GM12875 (cell line): Measurements from ENCODE around the gene AKAP12.

Source experiments
- H3K4me3 ChIP-seq: one replicate; pipeline ENCODE4 v1.5.1; 2011; ENCODE audit warnings: low read depth, low read length, control low read depth
- CTCF ChIP-seq: IDR thresholded peaks from 2 replicates; pipeline ENCODE4 v1.5.1; 2011; ENCODE audit warnings: low read depth, mild to moderate bottlenecking, control low read depth, inconsistent platforms, low read length, moderate library complexity, borderline replicate concordance; ENCODE audit not compliant: insufficient read depth

The AKAP12 gene

GRCh38 chr6:151247490-151247889, 7.7 kb downstream of the AKAP12 start:
- no peak overlapping the region for H3K4me3 ChIP-seq
- TF ChIP-seq CTCF, result no peak

- TF ChIP-seq CTCF, result no peak
- H3K4me3 ChIP-seq, result no peak overlapping the region
Measured at GRCh38 chr6:151248295-151248694, 8.5 kb downstream of the AKAP12 start.

GRCh38 chr6:151252634-151253033, 12.9 kb downstream of the AKAP12 start:
- no peak overlapping the region for H3K4me3 ChIP-seq
- no peak for TF ChIP-seq CTCF

- no peak for TF ChIP-seq CTCF
- H3K4me3 ChIP-seq, result no peak overlapping the region
Measured at GRCh38 chr6:151254451-151255081, 14.8 kb downstream of the AKAP12 start.

GRCh38 chr6:151255811-151256210, 16.0 kb downstream of the AKAP12 start:
- no peak overlapping the region for H3K4me3 ChIP-seq
- no peak for TF ChIP-seq CTCF

- H3K4me3 ChIP-seq, result no peak overlapping the region
- TF ChIP-seq CTCF, result no peak
Measured at GRCh38 chr6:151257985-151258445, 18.2 kb downstream of the AKAP12 start.

- no peak overlapping the region for H3K4me3 ChIP-seq
- no peak for TF ChIP-seq CTCF
Measured at GRCh38 chr6:151260205-151260604, 20.4 kb downstream of the AKAP12 start.
